ENCODE measurements around the gene GRAMD1B.

Gene GRAMD1B

GRCh38 chr11:123531325-123531724 lies 101.3 kb downstream of the GRAMD1B start:
- Histone ChIP-seq H3K9ac (ENCODE audit: low read depth, low read length, poor library complexity, severe bottlenecking) (no peak overlapping the region), H3K4me3 (ENCODE audit: low read length, poor library complexity, severe bottlenecking) (no peak overlapping the region), H4K20me1 (ENCODE audit: insufficient read depth, low read length, poor library complexity, severe bottlenecking) (no peaks in the 10 kb centered on the region), H2AFZ (ENCODE audit: low read length) (no peak overlapping the region), H3F3A (ENCODE audit: low read depth) (no peaks in the 10 kb centered on the region), H3K36me3 (ENCODE audit: insufficient read depth, low read length) (no peaks in the 10 kb centered on the region; the same call in 1 of the 2 replicates), H3K27me3 (ENCODE audit: insufficient read depth, low read length, poor library complexity, severe bottlenecking) (no peaks in the 10 kb centered on the region), H3K79me2 (ENCODE audit: insufficient read depth, low read length) (peaks cover 8% of the 10 kb centered on the region; the same call in 1 of the 2 replicates), H3K9me3 (ENCODE audit: insufficient read depth, low read depth, low read length) (no peaks in the 10 kb centered on the region), H3K4me2 (ENCODE audit: low read depth, low read length, poor library complexity, severe bottlenecking) (no peak overlapping the region), H3K4me1 (ENCODE audit: insufficient read depth, low read length, poor library complexity, severe bottlenecking) (peaks cover 6% of the 10 kb centered on the region), H3K9me2 (replicated peaks; ENCODE audit: low read depth, low read length) (no peaks in the 10 kb centered on the region)
- TF ChIP-seq CTCF (conservative IDR thresholded peaks at IDR 0.05; ENCODE audit: low read length) (no peak), EZH2phosphoT487 (IDR thresholded peaks at IDR 0.05; ENCODE audit: borderline replicate concordance) (no peak)

GRCh38 chr11:123532131-123532530 lies 102.1 kb downstream of the GRAMD1B start:
- peaks cover 6% of the 10 kb centered on the region for H3K4me1 ChIP-seq (ENCODE audit: insufficient read depth, low read length, poor library complexity, severe bottlenecking)
- H3K4me3 ChIP-seq (ENCODE audit: low read length, poor library complexity, severe bottlenecking) = no peak overlapping the region
- H3K9me3 ChIP-seq (ENCODE audit: insufficient read depth, low read depth, low read length) = no peaks in the 10 kb centered on the region
- H3K36me3 ChIP-seq (ENCODE audit: insufficient read depth, low read length) = no peaks in the 10 kb centered on the region; the same call in 1 of the 2 replicates
- TF ChIP-seq EZH2phosphoT487 (IDR thresholded peaks at IDR 0.05; ENCODE audit: borderline replicate concordance) = no peak
- no peak for TF ChIP-seq CTCF (conservative IDR thresholded peaks at IDR 0.05; ENCODE audit: low read length)
- H3K4me2 ChIP-seq (ENCODE audit: low read depth, low read length, poor library complexity, severe bottlenecking) = no peak overlapping the region
- no peaks in the 10 kb centered on the region for H4K20me1 ChIP-seq (ENCODE audit: insufficient read depth, low read length, poor library complexity, severe bottlenecking)
- H3K79me2 ChIP-seq (ENCODE audit: insufficient read depth, low read length) = peaks cover 14% of the 10 kb centered on the region; the same call in 1 of the 2 replicates
- no peaks in the 10 kb centered on the region for H3F3A ChIP-seq (ENCODE audit: low read depth)
- no peaks in the 10 kb centered on the region for H3K27me3 ChIP-seq (ENCODE audit: insufficient read depth, low read length, poor library complexity, severe bottlenecking)
- no peaks in the 10 kb centered on the region for H3K9me2 ChIP-seq (replicated peaks; ENCODE audit: low read depth, low read length)
- H3K9ac ChIP-seq (ENCODE audit: low read depth, low read length, poor library complexity, severe bottlenecking) = no peak overlapping the region
- no peak overlapping the region for H2AFZ ChIP-seq (ENCODE audit: low read length)

GRCh38 chr11:123535401-123535800 lies 105.3 kb downstream of the GRAMD1B start:
- TF ChIP-seq EZH2phosphoT487 (IDR thresholded peaks at IDR 0.05; ENCODE audit: borderline replicate concordance) (no peak), CTCF (conservative IDR thresholded peaks at IDR 0.05; ENCODE audit: low read length) (no peak)
- H3K9me3 ChIP-seq (ENCODE audit: insufficient read depth, low read depth, low read length) = no peaks in the 10 kb centered on the region
- H3K4me2 ChIP-seq (ENCODE audit: low read depth, low read length, poor library complexity, severe bottlenecking) = no peak overlapping the region
- no peaks in the 10 kb centered on the region for H3K36me3 ChIP-seq (ENCODE audit: insufficient read depth, low read length)
- no peaks in the 10 kb centered on the region for H4K20me1 ChIP-seq (ENCODE audit: insufficient read depth, low read length, poor library complexity, severe bottlenecking)
- H3K4me1 ChIP-seq (ENCODE audit: insufficient read depth, low read length, poor library complexity, severe bottlenecking) = peaks cover 11% of the 10 kb centered on the region
- H2AFZ ChIP-seq (ENCODE audit: low read length) = no peak overlapping the region
- no peak overlapping the region for H3K9ac ChIP-seq (ENCODE audit: low read depth, low read length, poor library complexity, severe bottlenecking)
- H3K9me2 ChIP-seq (replicated peaks; ENCODE audit: low read depth, low read length) = no peaks in the 10 kb centered on the region
- H3F3A ChIP-seq (ENCODE audit: low read depth) = no peaks in the 10 kb centered on the region
- H3K79me2 ChIP-seq (ENCODE audit: insufficient read depth, low read length) = peaks cover 12% of the 10 kb centered on the region; the same call in 1 of the 2 replicates
- no peaks in the 10 kb centered on the region for H3K27me3 ChIP-seq (ENCODE audit: insufficient read depth, low read length, poor library complexity, severe bottlenecking)
- H3K4me3 ChIP-seq (ENCODE audit: low read length, poor library complexity, severe bottlenecking) = no peak overlapping the region

All from Loucy (cell line).